SK-N-SH treated with all-trans-retinoic acid at 6 μM for 48 hours (cell line): ENCODE results near the gene MEI4.
"Not testable (repeated sequence)": the region's sequence is repeated elsewhere in the genome, so short reads cannot be mapped to it uniquely, and the experiment has no call there.

Source experiments
- ATAC-seq: fragments of 200-7000 bp; cut with Tn5 transposase; 3 replicates; pipeline ENCODE4 v1.9.1; 2020; ENCODE audit warnings: mild to moderate bottlenecking, moderate library complexity
- ARNTL ChIP-seq: fragments of 450-650 bp; formaldehyde crosslinking; IDR thresholded peaks from 2 replicates; pipeline ENCODE4 v1.5.0; 2020; ENCODE audit warnings: low read depth, mild to moderate bottlenecking, moderate library complexity, borderline replicate concordance
- BACH2 ChIP-seq: fragments of 250-450 bp; sonication (Bioruptor Pico); IDR thresholded peaks from 2 replicates; pipeline ENCODE4 v1.9.0; 2021; ENCODE audit warnings: mild to moderate bottlenecking, borderline replicate concordance
- CREB5 ChIP-seq: fragments of 250-450 bp; sonication (Bioruptor Pico); IDR thresholded peaks from 2 replicates; pipeline ENCODE4 v1.5.1; 2020; ENCODE audit warnings: low read depth, mild to moderate bottlenecking, moderate library complexity
- CSDC2 ChIP-seq: fragments of 250-450 bp; sonication (Bioruptor Pico); IDR thresholded peaks from 2 replicates; pipeline ENCODE4 v1.5.0; 2020; ENCODE audit warnings: mild to moderate bottlenecking, moderate library complexity
- ESRRG ChIP-seq: fragments of 250-450 bp; sonication (Bioruptor Pico); IDR thresholded peaks from 2 replicates; pipeline ENCODE4 v1.6.1; 2021; ENCODE audit warnings: mild to moderate bottlenecking
- GLIS3 ChIP-seq: fragments of 250-450 bp; sonication (Bioruptor Pico); IDR thresholded peaks from 2 replicates; pipeline ENCODE4 v1.5.0; 2020; ENCODE audit warnings: mild to moderate bottlenecking, moderate library complexity
- OSR1 ChIP-seq: fragments of 250-450 bp; sonication (Bioruptor Pico); IDR thresholded peaks from 2 replicates; pipeline ENCODE4 v1.8.0; 2022; ENCODE audit warnings: moderate library complexity, mild to moderate bottlenecking, inconsistent platforms
- PATZ1 ChIP-seq: fragments of 250-450 bp; sonication (Bioruptor Pico); IDR thresholded peaks from 2 replicates; pipeline ENCODE4 v1.8.0; 2020; ENCODE audit warnings: mild to moderate bottlenecking, moderate library complexity, borderline replicate concordance
- POU6F1 ChIP-seq: fragments of 250-450 bp; sonication (Bioruptor Pico); IDR thresholded peaks from 2 replicates; pipeline ENCODE4 v1.8.0; 2021; ENCODE audit warnings: low read depth, mild to moderate bottlenecking, moderate library complexity, borderline replicate concordance
- RARB ChIP-seq: fragments of 250-450 bp; sonication (Bioruptor Pico); IDR thresholded peaks from 2 replicates; pipeline ENCODE4 v1.8.0; 2021; ENCODE audit warnings: mild to moderate bottlenecking, moderate library complexity
- SNAI2 ChIP-seq: fragments of 250-450 bp; sonication (Bioruptor Pico); IDR thresholded peaks from 2 replicates; pipeline ENCODE4 v1.5.0; 2020; ENCODE audit warnings: mild to moderate bottlenecking, moderate library complexity
- TCF4 ChIP-seq: fragments of 250-450 bp; sonication (Bioruptor Pico); IDR thresholded peaks from 2 replicates; pipeline ENCODE4 v1.8.0; 2021; ENCODE audit warnings: mild to moderate bottlenecking, moderate library complexity, borderline replicate concordance
- TOX ChIP-seq: fragments of 250-450 bp; sonication (Bioruptor Pico); IDR thresholded peaks from 2 replicates; pipeline ENCODE4 v1.8.0; 2021; ENCODE audit warnings: mild to moderate bottlenecking, moderate library complexity, borderline replicate concordance
- TSHZ2 ChIP-seq: fragments of 250-450 bp; sonication (Bioruptor Pico); IDR thresholded peaks from 2 replicates; pipeline ENCODE4 v1.5.0; 2020; ENCODE audit warnings: mild to moderate bottlenecking, moderate library complexity
- ZC3H10 ChIP-seq: fragments of 250-450 bp; sonication (Bioruptor Pico); IDR thresholded peaks from 2 replicates; pipeline ENCODE4 v1.5.1; 2021; ENCODE audit warnings: mild to moderate bottlenecking, moderate library complexity
- ZFP3 ChIP-seq: fragments of 250-450 bp; sonication (Bioruptor Pico); IDR thresholded peaks from 2 replicates; pipeline ENCODE4 v1.5.0; 2020; ENCODE audit warnings: mild to moderate bottlenecking, moderate library complexity
- ZFP30 ChIP-seq: fragments of 450-650 bp; formaldehyde crosslinking; IDR thresholded peaks from 2 replicates; pipeline ENCODE4 v1.5.0; 2022; ENCODE audit warnings: mild to moderate bottlenecking, moderate library complexity
- ZNF565 ChIP-seq: fragments of 450-650 bp; formaldehyde crosslinking; conservative IDR thresholded peaks from 2 replicates; pipeline ENCODE4 v1.5.0; 2020; ENCODE audit warnings: low read depth, mild to moderate bottlenecking, moderate library complexity
- ZNF70 ChIP-seq: fragments of 450-650 bp; formaldehyde crosslinking; IDR thresholded peaks from 2 replicates; pipeline ENCODE4 v1.5.0; 2020; ENCODE audit warnings: mild to moderate bottlenecking, moderate library complexity
- ZNF8 ChIP-seq: fragments of 450-650 bp; formaldehyde crosslinking; IDR thresholded peaks from 2 replicates; pipeline ENCODE4 v1.5.0; 2020; ENCODE audit warnings: mild to moderate bottlenecking, moderate library complexity

The MEI4 gene

DNA sequence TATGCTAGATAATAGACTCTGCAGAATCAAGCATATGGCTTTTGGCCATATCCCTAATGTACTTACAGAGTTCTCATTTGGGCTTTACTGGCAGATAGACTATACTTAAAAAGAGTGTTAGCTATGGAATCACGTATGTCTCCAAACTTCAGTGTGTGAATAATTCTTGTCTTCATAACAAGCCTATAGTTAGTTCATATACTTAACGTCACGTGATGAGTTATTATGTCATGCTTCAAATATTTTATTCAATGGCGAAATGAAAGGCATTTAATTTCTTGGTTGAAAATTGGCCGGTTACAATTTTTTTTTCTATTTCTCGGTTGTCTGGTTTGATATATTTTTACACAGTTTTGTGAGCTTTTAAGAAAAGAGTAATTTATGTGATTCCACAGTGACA is 62.7 kb downstream of the MEI4 start:
- ATAC-seq: no peak
- no peak for TF ChIP-seq ZNF8
- TF ChIP-seq ZFP30: no peak
- TF ChIP-seq SNAI2: no peak
- no peak for TF ChIP-seq TSHZ2 (CRISPR knock-in tag)
- TF ChIP-seq ESRRG (CRISPR knock-in tag): no peak
- no peak for TF ChIP-seq ZNF565
- no peak for TF ChIP-seq CSDC2 (CRISPR knock-in tag)
- TF ChIP-seq GLIS3 (CRISPR knock-in tag): no peak
- TF ChIP-seq TCF4 (CRISPR knock-in tag): no peak
- no peak for TF ChIP-seq BACH2 (CRISPR knock-in tag)
- no peak for TF ChIP-seq ARNTL
- TF ChIP-seq ZFP3 (CRISPR knock-in tag): no peak
- TF ChIP-seq CREB5 (CRISPR knock-in tag): no peak
- no peak for TF ChIP-seq PATZ1
- TF ChIP-seq ZC3H10 (CRISPR knock-in tag): no peak
- no peak for TF ChIP-seq OSR1 (CRISPR knock-in tag)
- no peak for TF ChIP-seq RARB
- TF ChIP-seq POU6F1 (CRISPR knock-in tag): no peak
- no peak for TF ChIP-seq TOX (CRISPR knock-in tag)
- no peak for TF ChIP-seq ZNF70

GRCh38 chr6:77716311-77716710 is 63.5 kb downstream of the MEI4 start:
- no peak for ATAC-seq

GRCh38 chr6:77736010-77736409 is 83.2 kb downstream of the MEI4 start:
- not testable (repeated sequence) for ATAC-seq

More at GRCh38 chr6:77716311-77716710, 63.5 kb downstream of the MEI4 start:
- TF ChIP-seq CREB5 (CRISPR knock-in tag): no peak
- TF ChIP-seq OSR1 (CRISPR knock-in tag): no peak
- no peak for TF ChIP-seq ARNTL
- TF ChIP-seq TCF4 (CRISPR knock-in tag): no peak
- TF ChIP-seq SNAI2: no peak
- no peak for TF ChIP-seq PATZ1
